Renal cortex interstitium (tissue), 11 donors: ENCODE measurements around the gene DISC1. TPM values are rescaled to one million over a fixed set of nuclear protein-coding genes. Genes with fewer than 3 reads are reported as not detected.
A peak's percentile ranks its signal among the peaks of the same experiment; 100 is the strongest.
"Not testable (repeated sequence)": the region's sequence is repeated elsewhere in the genome, so short reads cannot be mapped to it uniquely, and the experiment has no call there.

Experiments used
- DNase-seq, 11 donors: peaks; one replicate each; pipeline ENCODE4 v3.0.0-alpha.2; 2013; ENCODE audit warnings: low read depth in 9 of 11, low spot score in 4 of 11; ENCODE audit errors: extremely low read depth in 1 of 11
- polyA plus RNA-seq, 3 donors: library from polyadenylated mRNA; unstranded; fragments of 120-200 nt; gene quantifications; one replicate each; pipeline ENCODE4 v1.2.1, GENCODE V29; 2013; ENCODE audit not compliant: insufficient read length in 3 of 3

DISC1 gene
- polyA plus RNA-seq, 3 donors = 5.2 to 5.9 (median 5.8) TPM

GRCh38 chr1:231630558-231631205, 4.1 kb downstream of the DISC1 start:
- peak in 1 of 11 donors; percentile 5 for DNase-seq

DNA sequence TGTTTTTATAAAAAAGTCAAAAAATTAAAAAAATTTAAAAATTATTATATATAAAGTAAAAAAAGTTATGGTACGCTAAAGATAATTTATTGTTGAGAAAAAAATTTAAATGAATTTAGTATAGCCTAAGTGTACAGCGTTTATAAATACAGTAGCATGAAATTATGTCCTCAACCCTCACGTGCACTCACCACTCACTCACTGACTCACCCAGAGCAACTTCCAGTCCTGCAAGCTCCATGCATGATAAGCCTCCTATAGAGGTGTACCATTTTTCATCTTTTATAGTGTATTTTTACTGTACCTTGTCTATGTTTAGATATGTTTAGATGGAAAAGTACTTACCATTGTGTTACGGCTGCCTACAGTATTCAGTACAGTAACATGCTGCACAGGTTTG, 5.1 kb downstream of the DISC1 start:
- no peak for DNase-seq

DNA sequence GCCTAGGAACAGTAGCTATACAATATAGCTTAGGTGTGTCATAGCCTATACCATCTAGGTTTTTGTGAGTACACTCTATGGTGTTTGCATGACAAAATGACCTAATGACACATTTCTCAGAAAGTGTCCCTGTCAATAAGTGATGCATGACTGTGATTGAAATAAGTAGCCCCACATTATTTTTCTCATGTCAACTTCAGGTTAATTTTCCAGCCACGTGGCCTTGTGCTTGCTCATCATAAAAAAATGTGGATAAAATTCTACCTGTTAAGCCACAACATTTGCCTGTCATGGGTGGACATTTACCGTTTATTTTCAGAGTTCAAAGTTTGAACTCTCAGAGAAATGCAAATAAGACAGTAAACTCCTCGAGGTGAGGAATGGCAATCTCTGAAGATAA, 5.5 kb downstream of the DISC1 start:
- no peak for DNase-seq

DNA sequence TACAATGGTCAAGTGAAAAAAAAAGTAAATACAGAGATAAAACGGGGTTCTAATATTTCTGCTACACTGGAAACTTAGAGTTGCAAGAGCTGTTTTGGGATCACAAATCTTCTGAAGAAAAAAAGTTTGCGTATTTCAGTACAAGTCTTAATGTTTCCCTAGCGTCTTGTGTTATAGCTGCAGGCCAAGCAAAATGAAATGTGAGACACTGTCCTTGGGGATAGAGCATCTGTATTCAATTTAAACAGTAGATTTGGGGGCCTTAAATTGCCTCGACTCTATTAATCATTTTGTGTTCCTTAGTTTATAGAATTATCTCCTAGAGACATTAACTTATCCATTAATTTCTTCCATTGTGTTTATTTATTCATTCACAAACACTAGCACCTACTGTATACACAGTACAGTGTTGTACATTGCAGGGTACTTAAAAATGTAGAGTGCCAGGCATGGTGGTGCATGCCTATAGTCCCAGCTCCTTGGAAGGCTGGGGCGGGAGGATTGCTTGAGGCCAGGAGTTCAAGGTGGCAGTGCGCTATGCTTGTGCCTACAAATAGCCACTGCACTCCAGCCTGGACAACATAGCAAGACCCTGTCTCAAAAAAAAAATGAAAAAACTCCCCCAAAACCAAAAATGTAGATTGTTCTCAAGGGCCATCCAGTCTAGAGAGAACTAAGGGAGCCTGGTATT, 7.9 kb downstream of the DISC1 start:
- no peak for DNase-seq

GRCh38 chr1:231636157-231636556, 9.6 kb downstream of the DISC1 start:
- no peak for DNase-seq

DNA sequence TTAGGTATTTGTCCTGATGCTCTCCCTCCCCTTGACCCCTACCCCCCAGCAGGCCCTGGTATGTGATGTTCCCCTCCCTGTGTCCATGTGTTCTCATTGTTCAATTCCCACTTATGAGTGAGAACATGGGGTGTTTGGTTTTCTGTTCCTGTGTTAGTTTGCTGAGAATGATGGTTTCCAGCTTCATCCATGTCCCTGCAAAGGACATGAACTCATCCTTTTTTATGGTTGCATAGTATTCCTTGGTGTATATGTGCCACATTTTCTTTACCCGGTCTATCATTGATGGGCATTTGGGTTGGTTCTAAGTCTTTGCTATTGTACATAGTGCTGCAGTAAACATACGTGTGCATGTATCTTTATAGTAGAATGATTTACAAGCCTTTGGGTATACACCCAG, 10.3 kb downstream of the DISC1 start:
- not testable (repeated sequence) for DNase-seq

- no peak for DNase-seq
Observed at GRCh38 chr1:231638647-231639046, 12.1 kb downstream of the DISC1 start.

- no peak for DNase-seq
Observed at GRCh38 chr1:231639819-231640218, 13.2 kb downstream of the DISC1 start.

DNA sequence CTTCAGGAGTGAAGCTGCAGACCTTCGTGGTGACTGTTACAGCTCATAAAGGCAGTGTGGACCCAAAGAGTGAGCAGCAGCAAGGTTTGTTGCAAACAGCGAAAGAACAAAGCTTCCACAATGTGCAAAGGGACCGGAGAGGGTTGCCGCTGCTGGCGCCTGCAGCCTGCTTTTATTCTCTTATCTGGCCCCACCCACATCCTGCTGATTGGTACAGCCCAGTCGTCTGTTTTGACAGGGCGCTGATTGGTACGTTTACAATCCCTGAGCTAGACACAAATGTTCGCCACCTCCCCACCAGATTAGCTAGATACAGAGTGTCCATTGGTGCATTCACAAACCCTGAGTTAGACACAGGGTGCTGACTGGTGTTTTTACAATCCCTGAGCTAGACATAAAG, 14.9 kb downstream of the DISC1 start:
- not testable (repeated sequence) for DNase-seq

- not testable (repeated sequence) for DNase-seq
Observed at GRCh38 chr1:231642061-231642460, 15.5 kb downstream of the DISC1 start.

- no peak for DNase-seq
Observed at GRCh38 chr1:231642618-231643017, 16.0 kb downstream of the DISC1 start.

DNA sequence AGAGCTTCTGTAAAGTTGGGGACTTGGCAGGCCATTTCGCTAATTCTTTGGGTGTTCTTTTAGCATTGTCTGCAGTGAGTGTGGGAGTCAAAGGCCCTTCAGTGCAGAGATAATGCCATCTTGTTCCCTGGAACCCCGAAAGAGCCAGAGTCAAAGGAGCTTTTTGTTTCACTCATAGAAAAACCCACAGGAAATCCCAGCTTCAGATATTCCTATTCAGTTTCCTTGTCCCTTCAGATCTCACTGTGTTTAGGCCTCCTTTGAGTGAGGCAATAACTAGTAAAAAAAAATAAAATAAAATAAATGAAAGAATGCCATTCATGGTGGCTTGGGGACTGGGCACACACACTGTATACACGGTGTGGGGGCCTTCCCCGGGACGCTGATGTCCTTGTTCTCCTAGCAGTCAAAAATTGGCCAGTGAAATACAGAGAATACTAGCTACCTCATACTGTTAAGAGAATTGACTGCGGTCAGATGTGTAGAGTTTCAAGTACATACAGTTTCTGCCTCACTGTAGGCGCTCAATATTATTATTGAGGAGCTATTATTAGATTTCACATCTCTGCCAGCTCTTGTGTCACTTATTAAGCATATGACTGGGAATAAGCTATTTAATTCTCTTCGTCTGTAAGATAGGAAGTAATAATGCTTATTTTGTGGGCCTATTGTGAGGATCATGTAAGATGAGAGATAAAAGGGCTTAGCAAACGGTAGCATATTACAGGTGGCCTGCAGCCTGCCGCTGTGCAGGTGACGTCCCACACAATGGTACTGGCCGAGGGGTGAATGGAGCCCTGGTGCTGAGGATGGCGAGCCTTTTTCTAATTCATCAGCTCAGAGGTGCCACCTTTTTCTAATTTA, 16.7 kb downstream of the DISC1 start:
- no peak for DNase-seq

- no peak for DNase-seq
Observed at GRCh38 chr1:231643935-231644237, 17.3 kb downstream of the DISC1 start.

GRCh38 chr1:231645634-231646033, 19.0 kb downstream of the DISC1 start:
- not testable (repeated sequence) for DNase-seq

- not testable (repeated sequence) for DNase-seq
Observed at GRCh38 chr1:231646165-231646564, 19.6 kb downstream of the DISC1 start.

DNA sequence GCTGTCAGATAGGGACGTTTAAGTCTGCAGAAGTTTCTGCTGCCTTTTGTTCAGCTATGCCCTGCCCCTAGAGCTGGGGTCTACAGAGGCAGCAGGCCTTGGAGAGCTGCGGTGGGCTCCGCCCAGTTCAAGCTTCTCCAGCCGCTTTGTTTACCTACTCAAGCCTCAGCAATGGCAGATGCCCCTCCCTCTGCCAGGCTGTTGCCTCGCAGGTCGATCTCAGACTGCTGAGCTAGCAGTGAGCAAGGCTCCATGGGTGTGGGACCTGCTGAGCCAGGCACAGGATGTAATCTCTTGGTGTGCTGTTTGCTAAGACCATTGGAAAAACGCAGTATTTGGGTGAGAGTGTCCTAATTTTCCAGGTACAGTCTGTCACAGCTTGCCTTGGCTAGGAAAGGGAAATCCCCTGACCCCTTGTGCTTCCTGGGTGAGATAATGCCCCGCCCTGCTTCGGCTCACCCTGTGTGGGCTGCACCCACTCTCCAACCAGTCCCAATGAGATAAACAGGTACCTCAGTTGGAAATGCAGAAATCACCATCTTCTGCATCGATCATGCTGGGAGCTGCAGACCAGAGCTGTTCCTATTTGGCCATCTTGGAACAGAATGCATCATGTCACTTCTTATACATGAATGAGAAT, 25.2 kb downstream of the DISC1 start:
- not testable (repeated sequence) for DNase-seq

DNA sequence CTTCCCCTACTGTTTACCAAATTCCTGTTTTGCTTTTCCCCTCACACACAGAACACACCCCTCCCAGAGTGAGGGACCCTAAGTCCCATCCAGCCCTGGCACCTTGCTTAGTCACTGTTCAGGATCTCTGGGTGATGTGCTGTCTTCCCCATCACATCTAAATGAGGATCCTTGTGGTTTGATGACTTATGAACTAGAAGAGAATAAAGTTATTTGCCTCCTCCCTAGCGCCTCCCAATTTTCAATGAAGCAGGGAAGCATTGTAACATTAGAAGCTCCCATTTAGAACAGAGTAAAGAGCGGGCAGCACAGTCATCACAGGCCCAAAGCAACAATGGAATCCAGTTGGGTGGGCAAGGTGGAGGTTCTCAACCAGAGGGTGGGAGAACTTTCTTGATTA, 27.0 kb downstream of the DISC1 start:
- no peak for DNase-seq

GRCh38 chr1:231656741-231657140, 30.2 kb downstream of the DISC1 start:
- no peak for DNase-seq

GRCh38 chr1:231658223-231658622, 31.6 kb downstream of the DISC1 start:
- DNase-seq = not testable (repeated sequence)

- DNase-seq = no peak
Observed at GRCh38 chr1:231660198-231660597, 33.6 kb downstream of the DISC1 start.
